Measurements from ENCODE around the gene STAU1.
A peak's percentile ranks its signal among the peaks of the same experiment; 100 is the strongest.
"Not testable (repeated sequence)": the region's sequence is repeated elsewhere in the genome, so short reads cannot be mapped to it uniquely, and the experiment has no call there.

STAU1 gene, protein sequence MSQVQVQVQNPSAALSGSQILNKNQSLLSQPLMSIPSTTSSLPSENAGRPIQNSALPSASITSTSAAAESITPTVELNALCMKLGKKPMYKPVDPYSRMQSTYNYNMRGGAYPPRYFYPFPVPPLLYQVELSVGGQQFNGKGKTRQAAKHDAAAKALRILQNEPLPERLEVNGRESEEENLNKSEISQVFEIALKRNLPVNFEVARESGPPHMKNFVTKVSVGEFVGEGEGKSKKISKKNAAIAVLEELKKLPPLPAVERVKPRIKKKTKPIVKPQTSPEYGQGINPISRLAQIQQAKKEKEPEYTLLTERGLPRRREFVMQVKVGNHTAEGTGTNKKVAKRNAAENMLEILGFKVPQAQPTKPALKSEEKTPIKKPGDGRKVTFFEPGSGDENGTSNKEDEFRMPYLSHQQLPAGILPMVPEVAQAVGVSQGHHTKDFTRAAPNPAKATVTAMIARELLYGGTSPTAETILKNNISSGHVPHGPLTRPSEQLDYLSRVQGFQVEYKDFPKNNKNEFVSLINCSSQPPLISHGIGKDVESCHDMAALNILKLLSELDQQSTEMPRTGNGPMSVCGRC

DNA sequence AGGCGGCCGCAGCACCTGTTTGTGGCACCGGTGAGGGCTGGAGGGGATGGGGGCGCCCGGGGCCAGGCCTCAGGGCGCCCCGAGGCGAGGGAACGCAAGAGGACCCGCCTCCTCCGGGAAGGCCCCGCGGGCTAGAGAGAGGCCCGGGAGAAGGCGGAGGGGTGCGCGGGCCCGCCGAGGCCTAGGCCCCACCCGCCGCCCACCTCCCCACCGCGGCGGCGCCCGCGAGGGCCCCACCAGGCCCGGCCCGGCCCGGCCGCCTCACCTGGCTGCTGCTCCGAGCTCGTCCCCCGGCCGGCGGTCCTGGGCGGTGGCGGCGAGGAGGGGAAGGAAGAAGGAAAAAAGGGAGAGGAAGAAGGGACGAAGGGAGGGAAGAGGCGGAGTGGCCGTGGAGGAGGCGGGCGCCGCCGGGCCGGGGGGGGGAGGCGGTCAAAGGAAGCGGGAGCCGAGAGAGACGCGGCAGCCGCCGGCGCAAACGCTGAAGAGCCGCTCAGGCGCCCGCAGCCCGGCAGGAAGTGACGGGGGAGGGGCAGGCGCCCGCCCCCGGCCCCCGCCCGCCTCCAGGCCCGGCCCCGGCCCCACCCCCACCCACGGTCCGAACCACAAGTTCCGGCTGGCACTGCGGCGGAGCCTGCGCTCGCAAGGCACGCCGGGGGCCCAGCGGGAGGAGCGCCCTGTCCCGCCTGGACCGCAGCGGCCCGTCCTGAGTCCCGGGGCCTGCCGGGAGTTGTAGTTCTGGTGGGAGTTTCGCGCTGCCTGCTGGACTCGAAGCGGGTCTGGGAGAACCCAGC, at the start of gene STAU1:
STAU1 (minus strand) TSS at position 484 of the 791 bp plus-strand sequence. CDS start 22,133 bp downstream, outside the sequence.
- DNase-seq, result peak; percentile 35

DNA sequence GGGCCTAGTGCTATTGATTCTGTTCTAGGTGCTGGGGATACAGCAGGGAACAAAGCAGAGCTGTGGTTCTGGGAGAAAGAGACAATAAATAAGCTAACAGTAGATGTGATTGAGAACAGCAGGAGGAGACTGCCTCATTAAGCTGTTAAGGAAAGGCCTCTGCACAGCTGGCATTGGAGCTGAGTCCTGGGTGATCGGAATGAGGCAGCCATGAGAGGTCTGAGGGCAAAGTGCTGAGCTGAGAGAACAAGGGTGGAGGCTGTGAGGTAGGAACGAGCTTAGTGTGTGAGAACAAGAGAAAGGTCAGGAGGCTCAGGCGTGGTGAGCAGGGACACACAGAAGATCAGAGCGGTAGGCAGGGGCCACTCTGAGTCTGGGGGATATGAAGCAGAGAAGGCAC, 49.4 kb upstream of the STAU1 start:
- no peak for DNase-seq

- no peak for DNase-seq
These were observed 48.2 kb upstream of the STAU1 start for GRCh38 chr20:49236301-49236700.

DNA sequence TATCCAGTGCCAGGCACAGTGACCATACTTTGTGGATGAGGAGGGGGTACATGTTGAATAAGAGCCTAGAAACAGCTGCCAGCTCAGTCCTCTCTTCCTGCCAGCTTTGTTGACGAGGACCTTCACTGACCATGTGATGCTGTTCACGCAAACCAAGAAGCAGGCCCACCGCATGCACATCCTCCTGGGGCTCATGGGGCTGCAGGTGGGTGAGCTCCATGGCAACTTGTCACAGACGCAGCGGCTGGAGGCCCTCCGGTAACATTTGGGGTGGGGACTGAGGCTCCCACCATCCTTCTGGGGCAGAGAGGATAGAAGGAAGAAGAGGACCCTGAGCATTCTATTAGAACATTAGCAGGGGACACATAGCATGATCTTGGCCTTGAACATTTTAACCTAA, 46.7 kb upstream of the STAU1 start:
- DNase-seq, result no peak

DNA sequence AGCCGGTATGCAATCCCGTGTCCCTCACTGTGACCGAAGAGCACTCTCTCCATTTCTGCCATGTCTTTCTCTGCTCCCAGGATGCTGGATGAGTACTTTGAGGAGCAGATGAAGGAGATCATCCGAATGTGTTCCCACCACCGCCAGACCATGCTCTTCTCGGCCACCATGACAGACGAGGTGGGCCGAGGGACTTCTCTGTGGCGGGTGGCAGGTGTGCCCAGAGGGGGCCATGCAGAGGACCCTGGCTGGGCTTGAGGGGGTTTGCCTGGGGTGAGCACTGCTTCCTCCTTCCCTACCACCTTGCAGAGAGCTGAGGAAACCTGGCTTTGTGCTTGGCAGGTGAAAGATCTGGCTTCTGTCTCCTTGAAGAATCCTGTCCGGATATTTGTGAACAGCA, 45.1 kb upstream of the STAU1 start:
- no peak for DNase-seq

GRCh38 chr20:49231471-49231870, 43.3 kb upstream of the STAU1 start:
- no peak for DNase-seq

GRCh38 chr20:49230561-49231133, 42.5 kb upstream of the STAU1 start:
- no peak for DNase-seq

DNA sequence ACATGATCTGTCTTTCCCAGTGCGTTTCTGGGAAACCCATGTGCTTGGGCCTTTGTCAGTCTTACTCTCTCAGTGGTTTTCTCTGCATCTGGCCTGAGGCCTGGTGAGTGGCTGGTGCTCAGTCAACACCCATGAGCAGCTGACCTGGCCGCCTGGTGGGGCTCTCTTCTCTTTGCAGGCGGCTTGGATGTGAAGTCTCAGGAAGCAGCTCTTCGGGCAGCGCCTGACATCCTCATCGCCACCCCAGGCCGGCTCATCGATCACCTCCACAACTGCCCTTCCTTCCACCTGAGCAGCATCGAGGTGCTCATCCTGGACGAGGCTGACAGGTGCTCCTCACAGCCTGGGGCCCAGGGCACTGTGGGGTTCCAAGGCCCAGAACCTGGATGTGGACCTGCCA, 41.9 kb upstream of the STAU1 start:
- DNase-seq, result no peak

- DNase-seq, result no peak
These were observed 41.2 kb upstream of the STAU1 start for GRCh38 chr20:49229381-49229780.

DNA sequence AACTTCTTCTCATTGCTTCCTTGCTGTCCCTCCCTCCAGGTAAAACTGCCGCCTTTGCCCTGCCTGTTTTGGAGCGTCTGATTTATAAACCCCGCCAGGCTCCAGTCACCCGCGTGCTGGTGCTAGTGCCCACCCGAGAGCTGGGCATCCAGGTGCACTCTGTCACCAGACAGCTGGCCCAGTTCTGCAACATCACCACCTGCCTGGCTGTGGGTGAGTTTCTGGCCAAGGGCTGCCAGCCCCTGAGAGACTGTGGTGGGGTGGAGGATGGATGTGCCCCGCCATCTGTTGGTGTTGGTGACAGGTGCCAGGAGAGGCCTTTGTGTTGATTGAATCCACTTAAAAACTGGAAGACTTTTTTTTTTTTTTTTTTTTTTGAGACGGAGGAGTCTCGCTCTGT, 40.5 kb upstream of the STAU1 start:
- no peak for DNase-seq

- no peak for DNase-seq
These were observed 37.8 kb upstream of the STAU1 start for GRCh38 chr20:49225896-49226295.

DNA sequence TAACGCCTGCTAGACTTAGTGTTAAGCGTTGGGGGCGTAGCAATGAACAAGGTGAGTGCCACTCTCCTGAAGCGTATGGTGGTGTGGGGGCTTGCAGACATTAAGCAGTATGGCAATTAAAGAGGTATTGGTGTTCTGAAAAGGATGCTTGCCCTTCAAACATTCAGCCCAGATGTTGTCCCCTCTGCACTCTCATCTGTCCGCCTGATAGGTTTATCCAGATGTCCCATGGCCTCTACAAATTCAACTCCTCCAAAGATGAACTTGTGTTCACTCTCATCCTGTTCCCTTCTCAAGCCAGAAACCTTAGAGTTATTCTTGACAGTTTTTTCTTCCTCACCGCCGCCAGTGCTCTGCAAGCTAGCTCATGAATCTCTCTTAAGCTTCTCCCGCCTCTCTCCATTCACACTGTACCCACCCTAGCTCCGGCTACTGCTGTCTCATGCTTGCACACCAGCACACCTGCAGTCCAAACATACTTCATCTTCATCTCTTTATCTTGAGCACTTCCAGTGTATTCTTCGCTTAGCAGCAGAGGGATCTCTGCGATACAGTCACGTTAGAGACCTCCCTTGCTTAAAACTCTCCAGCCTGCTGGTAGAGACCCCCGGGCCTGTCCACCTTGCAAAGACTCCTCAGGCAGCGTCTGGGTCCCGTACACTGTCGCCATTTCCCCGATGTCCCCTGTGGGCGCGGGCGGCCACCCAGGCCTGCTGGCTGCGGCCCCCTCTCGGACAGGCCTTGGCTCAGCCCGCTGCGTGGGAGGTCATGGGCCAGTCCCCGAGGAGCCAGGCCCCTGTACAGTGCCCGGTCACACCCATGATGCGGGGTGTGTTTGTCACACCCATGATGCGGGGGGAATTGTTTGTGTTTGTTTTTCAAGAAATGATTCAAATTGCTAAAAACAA, 32.0 kb upstream of the STAU1 start:
- DNase-seq, result no peak

GRCh38 chr20:49219091-49219923, 31.2 kb upstream of the STAU1 start, which contains the start of gene DDX27:
Gene DDX27 (plus strand): TSS chr20:49219416. CDS start chr20:49219449, 33 bp downstream.
- no peak for DNase-seq

DNA sequence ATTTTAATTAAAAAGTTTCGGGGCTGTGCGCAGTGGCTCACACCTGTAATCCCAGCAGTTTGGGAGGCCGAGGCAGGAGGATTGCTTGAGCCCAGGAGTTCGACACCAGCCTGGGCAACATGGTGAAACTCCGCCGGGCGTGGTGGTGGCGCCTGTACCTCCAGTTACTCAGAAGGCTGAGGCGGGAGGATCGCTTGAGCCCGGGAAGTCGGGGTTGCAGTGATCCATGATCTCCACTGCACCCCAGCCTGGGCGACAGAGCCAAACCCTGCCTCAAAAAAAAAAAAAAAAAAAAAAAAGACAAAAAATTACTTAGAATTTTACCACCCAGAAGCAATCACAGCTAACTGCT, 30.6 kb upstream of the STAU1 start:
- not testable (repeated sequence) for DNase-seq

DNA sequence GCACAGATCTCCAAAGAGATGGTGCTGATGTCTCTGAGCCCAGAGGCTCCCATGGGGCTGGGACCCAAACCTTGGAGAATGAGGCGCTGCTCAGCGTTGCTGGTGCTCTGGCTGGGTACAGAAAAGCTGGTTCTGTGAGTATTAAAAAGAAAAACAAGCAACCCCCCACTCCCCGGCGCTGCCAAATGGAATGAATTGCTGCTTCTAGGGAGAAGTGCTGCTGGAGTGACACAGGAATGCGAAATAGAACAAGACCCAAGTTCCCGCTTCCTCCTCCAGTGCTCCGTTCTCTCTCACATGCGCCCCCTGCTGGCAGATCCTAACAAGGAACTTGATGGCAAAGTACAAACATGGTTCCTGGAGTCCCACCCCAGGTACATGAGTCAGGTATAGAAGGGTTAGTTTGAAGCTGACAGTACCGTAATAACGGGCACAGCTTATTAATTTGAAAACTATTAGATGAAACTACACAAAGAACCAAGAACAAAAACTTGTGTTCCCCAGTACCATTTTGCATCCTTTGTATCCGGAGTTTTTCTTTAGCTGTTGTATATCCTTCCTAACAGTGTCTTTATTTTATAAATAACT, 29.0 kb upstream of the STAU1 start:
- no peak for DNase-seq

GRCh38 chr20:49215232-49215631, 27.1 kb upstream of the STAU1 start:
- DNase-seq, result no peak

- no peak for DNase-seq
These were observed 26.4 kb upstream of the STAU1 start for GRCh38 chr20:49214571-49214970.

GRCh38 chr20:49210757-49211110, 22.6 kb upstream of the STAU1 start:
- DNase-seq, result no peak

DNA sequence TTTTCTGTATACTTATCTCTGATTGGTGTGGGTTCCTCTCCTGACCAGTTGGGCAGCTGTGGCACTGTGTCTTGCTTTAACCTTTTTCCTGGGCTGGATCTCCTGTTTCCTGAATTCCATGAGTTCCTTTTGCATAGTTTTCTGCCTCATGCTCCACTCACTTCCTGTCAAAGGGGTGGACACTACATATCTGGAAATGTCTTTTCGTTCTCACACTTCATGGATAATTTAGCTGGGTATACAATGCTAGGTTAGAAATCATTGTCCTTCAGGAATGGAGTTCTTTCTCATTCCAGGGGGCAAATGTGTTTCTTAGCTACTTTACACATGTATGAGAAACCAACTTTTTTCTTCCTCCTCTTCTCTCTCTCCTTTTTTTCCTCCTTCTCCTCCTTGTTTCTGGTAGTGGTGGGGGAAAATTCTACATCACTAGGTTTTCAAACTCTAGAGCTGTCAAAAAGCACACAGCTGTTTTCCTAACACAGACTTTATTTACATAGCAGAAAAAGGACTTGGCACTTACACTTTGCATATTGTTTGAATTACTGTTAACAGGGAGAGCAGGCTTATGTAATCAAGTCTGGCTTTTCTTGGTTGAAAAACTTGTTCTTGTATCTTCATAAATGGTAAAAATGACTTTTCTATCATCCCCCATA, 22.1 kb upstream of the STAU1 start:
- no peak for DNase-seq

DNA sequence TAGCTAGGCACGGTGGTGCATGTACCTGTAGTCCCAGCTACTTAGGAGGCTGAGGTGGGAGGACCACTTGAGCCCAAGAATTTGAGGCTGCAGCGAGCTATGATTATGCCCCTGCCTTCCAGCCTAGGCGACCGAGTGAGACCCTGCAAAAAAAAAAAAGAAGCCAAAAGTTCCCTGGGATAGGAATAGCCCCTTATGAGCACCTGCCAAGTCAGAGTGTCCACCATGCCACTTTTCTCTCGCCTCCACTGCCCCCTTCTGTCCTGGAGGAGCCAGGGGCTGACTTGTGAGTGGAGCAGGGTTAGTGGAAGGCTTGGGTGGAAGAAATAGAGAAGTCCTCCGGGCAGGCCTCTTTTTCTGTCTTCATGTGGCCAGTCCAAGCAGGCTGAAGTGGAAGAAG, 18.9 kb upstream of the STAU1 start:
- DNase-seq, result no peak

GRCh38 chr20:49203746-49204145, 15.6 kb upstream of the STAU1 start:
- no peak for DNase-seq

All from cortex of kidney (tissue), 1 donor.